Activated T-cell treated with anti-CD3 and anti-CD28 coated beads for 24 hours (primary cell): ENCODE results near the gene PDE8B.

Source experiments
- DNase-seq: peaks from one replicate; pipeline ENCODE4 v3.0.0-alpha.2; 2020; ENCODE audit warnings: low read depth

Gene PDE8B

GRCh38 chr5:77230727-77231470, 20.4 kb downstream of the PDE8B start:
- no peak for DNase-seq

GRCh38 chr5:77231471-77232138, 21.1 kb downstream of the PDE8B start:
- no peak for DNase-seq

DNA sequence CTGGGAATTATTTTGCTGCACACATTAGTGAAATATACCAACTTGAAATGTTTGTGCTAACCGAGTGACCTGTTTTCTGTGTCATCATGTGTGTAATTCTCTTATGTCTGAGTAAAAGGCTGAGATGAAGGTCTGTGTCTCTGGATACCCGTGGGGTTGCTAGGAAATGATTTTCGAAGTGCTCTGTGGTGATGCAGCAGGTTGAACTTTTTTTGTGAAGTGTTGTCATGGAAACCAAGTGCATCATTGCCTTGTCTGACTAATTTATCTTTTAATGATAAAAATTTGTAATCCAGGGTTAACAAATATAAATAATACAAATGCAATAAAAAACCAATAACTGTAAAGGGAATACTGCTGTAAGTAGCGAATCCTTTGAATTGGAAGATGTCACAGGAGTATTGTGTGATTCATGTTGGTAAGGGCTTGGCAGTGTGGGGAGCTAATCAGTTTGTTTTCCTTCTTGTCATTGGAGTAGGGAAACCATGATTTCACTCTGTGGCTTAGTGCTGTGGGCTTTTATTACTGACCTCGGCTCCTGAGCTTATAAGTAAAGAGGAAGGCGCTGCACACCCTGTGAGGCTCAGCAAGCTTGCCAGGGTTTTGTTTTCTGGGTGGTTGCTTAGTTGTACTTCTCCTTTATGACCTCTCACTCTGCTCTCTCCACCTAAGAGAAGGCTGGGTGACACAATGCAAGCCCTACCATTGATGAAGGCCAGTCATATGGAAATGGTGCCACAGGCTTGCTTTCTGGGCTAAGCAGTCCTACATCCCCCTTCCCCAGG, 22.3 kb downstream of the PDE8B start:
- no peak for DNase-seq

- DNase-seq: no peak
Measured at GRCh38 chr5:77235846-77236721, 25.6 kb downstream of the PDE8B start.

GRCh38 chr5:77239126-77239741, 28.8 kb downstream of the PDE8B start:
- no peak for DNase-seq

GRCh38 chr5:77241444-77241843, 31.0 kb downstream of the PDE8B start:
- DNase-seq: no peak

- DNase-seq: no peak
Measured at GRCh38 chr5:77249475-77249874, 39.0 kb downstream of the PDE8B start.

GRCh38 chr5:77250021-77250420, 39.5 kb downstream of the PDE8B start:
- no peak for DNase-seq

GRCh38 chr5:77251921-77252320, 41.4 kb downstream of the PDE8B start:
- no peak for DNase-seq

DNA sequence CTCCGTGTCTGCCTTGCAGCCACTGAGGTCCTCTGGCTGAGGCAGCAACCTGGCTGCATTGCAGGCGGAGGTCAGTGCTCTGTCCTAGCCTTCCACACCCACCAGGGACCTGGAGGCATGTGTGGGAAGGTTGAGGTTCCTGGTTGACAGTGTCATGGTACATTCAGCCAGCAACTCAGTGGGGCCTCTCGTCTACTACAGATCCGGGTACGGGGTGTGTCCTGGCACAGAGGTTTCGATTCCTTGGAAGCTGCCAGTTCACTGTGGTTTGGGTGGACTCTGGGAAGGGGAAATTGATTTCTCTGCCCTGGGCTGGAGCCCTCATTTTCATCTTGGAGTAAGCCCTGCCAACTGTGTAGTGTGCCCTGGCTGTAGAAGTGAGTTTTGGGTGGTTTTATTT, 45.1 kb downstream of the PDE8B start:
- no peak for DNase-seq

- DNase-seq: no peak
Measured at GRCh38 chr5:77256406-77256805, 45.9 kb downstream of the PDE8B start.

- no peak for DNase-seq
Measured at GRCh38 chr5:77258652-77259051, 48.2 kb downstream of the PDE8B start.

DNA sequence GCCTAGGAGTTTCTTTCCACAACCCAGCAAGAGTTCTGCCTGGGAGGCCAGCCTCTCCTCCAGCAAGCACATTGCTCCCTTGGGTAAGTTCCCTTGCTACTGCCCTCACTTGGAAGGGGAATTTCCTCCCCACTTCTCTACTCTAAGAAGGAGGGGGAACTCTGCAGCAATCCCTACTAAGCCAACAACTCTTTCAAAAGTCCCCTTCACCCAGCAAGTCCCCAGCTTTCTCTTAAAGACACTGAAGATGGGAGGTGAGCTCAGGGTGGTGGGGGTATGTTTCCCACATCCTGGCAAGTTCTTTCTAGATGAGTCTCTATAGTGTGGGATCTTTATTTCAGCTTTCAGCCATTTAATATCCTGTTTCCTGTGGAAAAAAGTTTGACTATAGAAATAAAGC, 49.0 kb downstream of the PDE8B start:
- no peak for DNase-seq

GRCh38 chr5:77262697-77263096, 52.2 kb downstream of the PDE8B start:
- no peak for DNase-seq

- DNase-seq: no peak
Measured at GRCh38 chr5:77266291-77266690, 55.8 kb downstream of the PDE8B start.

GRCh38 chr5:77267496-77267895, 57.0 kb downstream of the PDE8B start:
- no peak for DNase-seq

DNA sequence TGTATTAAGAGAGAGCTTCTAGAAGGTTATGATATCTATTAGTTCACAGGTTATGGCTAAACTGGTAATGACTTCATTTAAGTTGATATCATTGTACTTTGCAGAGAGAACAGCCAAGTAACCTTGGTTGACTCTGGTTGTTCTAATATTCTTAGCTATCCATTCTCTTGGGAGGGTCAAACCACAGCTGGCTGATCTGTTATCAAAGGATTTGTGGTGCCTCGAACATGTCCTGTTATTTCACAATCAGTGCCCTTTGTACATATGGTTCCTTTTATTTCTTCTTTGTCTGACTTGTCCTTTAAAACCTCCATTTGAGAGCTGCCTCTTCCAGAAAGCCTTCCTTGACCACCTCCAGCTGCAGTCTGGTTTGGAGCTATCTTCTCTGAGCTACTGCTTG, 61.7 kb downstream of the PDE8B start:
- DNase-seq: no peak

DNA sequence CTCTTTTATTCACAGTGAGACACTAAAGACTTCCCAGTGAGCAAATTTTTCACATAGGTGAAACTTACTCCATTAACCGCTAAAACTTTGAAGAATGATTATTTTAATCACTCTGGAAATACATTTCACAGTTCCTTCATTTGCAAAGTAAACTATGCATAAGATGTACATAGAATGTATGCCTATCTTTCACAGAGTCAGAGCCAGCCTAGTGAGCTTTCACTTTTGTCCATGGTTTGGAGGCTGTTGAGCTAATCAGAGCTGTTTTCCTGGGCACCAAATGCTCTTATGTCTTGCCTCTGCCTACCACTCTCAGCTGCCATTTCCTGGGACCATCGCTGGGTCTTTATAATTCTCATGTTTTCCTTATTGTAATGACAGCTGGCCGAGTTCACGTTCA, 67.3 kb downstream of the PDE8B start:
- no peak for DNase-seq

DNA sequence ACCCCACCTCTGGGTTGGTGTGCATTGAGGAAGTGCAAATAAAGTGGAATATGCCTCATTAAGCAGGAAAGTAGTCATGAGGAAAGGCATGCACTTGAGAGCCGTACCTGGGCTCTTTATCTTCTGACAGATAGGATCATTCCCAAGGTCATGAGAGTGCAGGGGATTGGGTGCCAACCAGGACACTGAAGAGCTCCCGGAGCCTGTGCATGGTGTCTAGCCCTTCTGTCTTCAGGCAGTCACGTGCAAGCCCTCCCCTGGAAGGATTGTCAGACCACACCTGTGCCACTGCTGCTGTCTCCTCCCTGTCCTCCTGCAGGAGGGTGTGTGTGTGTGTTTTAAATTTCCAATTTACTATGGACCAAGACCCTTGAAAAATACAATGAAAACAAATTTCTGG, 69.6 kb downstream of the PDE8B start:
- no peak for DNase-seq

- DNase-seq: no peak
Measured at GRCh38 chr5:77281969-77282336, 71.5 kb downstream of the PDE8B start.

DNA sequence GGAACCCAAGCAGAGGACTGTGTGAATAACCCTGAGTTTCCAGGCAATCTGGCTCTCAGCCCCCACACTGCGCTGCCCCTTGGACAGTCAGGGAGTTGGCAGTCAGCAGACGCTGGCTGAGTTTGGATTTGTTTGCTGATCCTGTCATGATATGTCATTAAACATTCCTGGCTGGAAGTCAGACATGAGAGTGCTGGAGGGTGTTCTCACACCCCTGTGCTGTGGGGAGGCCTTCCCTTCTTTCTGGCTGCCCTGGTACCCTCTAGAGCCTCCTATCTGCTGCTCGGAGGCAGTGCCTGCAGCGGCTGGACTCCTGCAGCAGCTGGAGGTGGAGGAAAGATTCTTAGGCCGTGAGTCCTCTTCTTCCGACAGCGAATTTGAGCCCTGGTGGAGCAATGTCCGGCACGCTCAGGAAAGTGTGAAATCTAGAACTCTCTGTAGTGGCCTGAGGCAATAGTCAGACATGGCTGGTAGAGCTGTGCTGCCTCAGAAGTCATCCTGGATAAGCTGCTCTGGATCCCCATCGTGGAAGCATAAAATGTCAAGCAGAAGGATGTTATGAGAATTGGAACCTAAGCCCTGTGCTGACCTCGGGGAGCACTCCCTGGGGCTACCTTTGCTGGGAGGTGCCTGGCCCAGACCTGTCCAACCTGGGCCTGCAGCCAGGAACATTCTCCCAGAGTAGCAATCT, 72.0 kb downstream of the PDE8B start:
- DNase-seq: no peak
